K562 (cell line): ENCODE measurements around the gene SRRD. TPM values are rescaled to one million over a fixed set of nuclear protein-coding genes. Genes with fewer than 3 reads are reported as not detected.

Source experiments
- ARNT ChIP-seq, 2 experiments: fragments of 450-650 bp; IDR thresholded peaks; 2 replicates each; pipeline ENCODE4 v1.6.1; 2016; ENCODE audit warnings: mild to moderate bottlenecking in 1 of 2
- BCLAF1 ChIP-seq, 2 experiments: fragments of 450-650 bp in 1 of 2; IDR thresholded peaks; 2 replicates each; pipeline ENCODE4 v1.6.1; 2011 to 2017; ENCODE audit warnings: low read depth in 2 of 2, antibody characterized with exemption in 1 of 2, borderline replicate concordance in 1 of 2, low read length in 1 of 2, mild to moderate bottlenecking in 1 of 2, mixed read lengths in 1 of 2; ENCODE audit not compliant: control insufficient read depth in 1 of 2
- CBX8 ChIP-seq: fragments of 200-600 bp; sonication (generic); IDR thresholded peaks from 2 replicates; pipeline ENCODE4 v1.6.1; 2012; ENCODE audit warnings: borderline replicate concordance, mixed run types, low read depth, mild to moderate bottlenecking, moderate library complexity, mixed read lengths, low read length, control low read depth, inconsistent platforms; ENCODE audit not compliant: poor library complexity, severe bottlenecking; ENCODE audit errors: extremely low read depth
- CLOCK ChIP-seq: fragments of 250-450 bp; sonication (Bioruptor Pico); IDR thresholded peaks from 2 replicates; pipeline ENCODE4 v1.4.0; 2020; ENCODE audit warnings: mild to moderate bottlenecking, moderate library complexity, borderline replicate concordance
- CSDE1 ChIP-seq, 2 experiments: fragments of 450-650 bp; IDR thresholded peaks; 2 replicates each; pipeline ENCODE4 v1.6.1; 2016; ENCODE audit warnings: mild to moderate bottlenecking in 1 of 2
- NELFE ChIP-seq: IDR thresholded peaks from 2 replicates; pipeline ENCODE4 v1.6.1; 2011; ENCODE audit warnings: mild to moderate bottlenecking; ENCODE audit not compliant: insufficient read depth, insufficient read length
- NONO ChIP-seq, 2 experiments: fragments of 200-400 bp in 1 of 2; fragments of 450-650 bp in 1 of 2; formaldehyde crosslinking in 1 of 2; IDR thresholded peaks; 2 replicates each; pipeline ENCODE4 v1.6.1; 2017; ENCODE audit warnings: low read depth in 2 of 2, mild to moderate bottlenecking in 2 of 2, moderate library complexity in 2 of 2, low read length in 1 of 2
- PHF20 ChIP-seq: fragments of 450-650 bp; IDR thresholded peaks from 2 replicates; pipeline ENCODE4 v1.6.1; 2018; ENCODE audit not compliant: partially characterized antibody
- PRMT5 ChIP-seq: sonication (generic); formaldehyde crosslinking; IDR thresholded peaks from 2 replicates; pipeline ENCODE4 v1.5.0; 2020; ENCODE audit warnings: missing genetic modification reagents
- RCOR1 ChIP-seq, 2 experiments: IDR thresholded peaks; 2 replicates each; pipeline ENCODE4 v1.6.1; 2012; ENCODE audit warnings: low read depth in 2 of 2, low read length in 2 of 2, borderline replicate concordance in 1 of 2, improper control_type of control experiment in 1 of 2
- SIRT6 ChIP-seq: IDR thresholded peaks from one replicate; pipeline ENCODE4 v1.6.1; 2012; ENCODE audit warnings: low read depth, mild to moderate bottlenecking, control low read depth, inconsistent platforms, low read length, moderate library complexity
- SRSF1 ChIP-seq: fragments of 200-400 bp; formaldehyde crosslinking; IDR thresholded peaks from 2 replicates; pipeline ENCODE4 v1.6.1; 2017; ENCODE audit warnings: mild to moderate bottlenecking, low read depth, low read length, moderate library complexity
- UBTF ChIP-seq, 2 experiments: IDR thresholded peaks; 2 replicates each; pipeline ENCODE4 v1.6.1; 2012; ENCODE audit warnings: improper control_type of control experiment in 2 of 2, low read depth in 2 of 2, low read length in 2 of 2, borderline replicate concordance in 1 of 2
- ZBTB34 ChIP-seq: fragments of 250-450 bp; sonication (Bioruptor Pico); IDR thresholded peaks from 2 replicates; pipeline ENCODE4 v1.8.0; 2021; ENCODE audit warnings: mild to moderate bottlenecking, moderate library complexity
- ZNF217 ChIP-seq: sonication (generic); formaldehyde crosslinking; IDR thresholded peaks from 2 replicates; pipeline ENCODE4 v1.8.0; 2022; ENCODE audit warnings: mild to moderate bottlenecking, missing genetic modification reagents
- polyA plus RNA-seq, 8 experiments: library from polyadenylated mRNA; depleted of rRNA in 4 of 8; stranded (reverse) in 5 of 8; unstranded in 3 of 8; fragments of >200 nt; fragmentation: Nextera tagmentation in 2 of 8; fragmentation: Illumina TruSeq in 1 of 8; extraction: Ambion mirVana in 2 of 8; extraction: Trizol in 1 of 8; gene quantifications; 2 replicates each; pipeline versions ENCODE4 v1.2.1 to v1.2.3, GENCODE V29; 2011 to 2014; ENCODE audit warnings: inconsistent platforms in 1 of 8, missing spikeins in 1 of 8
- total RNA-seq, 7 experiments: library from RNA; depleted of rRNA in 6 of 7; stranded (reverse); fragments of >200 nt in 6 of 7; fragmentation: Illumina TruSeq in 2 of 7; extraction: Trizol in 2 of 7; gene quantifications; 2 replicates each; pipeline versions ENCODE4 v1.2.1 to v1.2.3, GENCODE V29; 2011 to 2021; ENCODE audit warnings: low replicate concordance in 1 of 7

SRRD gene
- total and polyA plus RNA-seq, 9 of the 15 experiments (the other 6 are each of a cell fraction or from before 2014, with no cell fraction given), result 4.9 to 59.4 (median 34.4) TPM

GRCh38 chr22:26483439-26484359, at the start of gene SRRD, which contains the start of gene HPS4 (continued):
- TF ChIP-seq BCLAF1 (IDR thresholded peaks at IDR 0.05; ENCODE audit: borderline replicate concordance in 1 of 2, control insufficient read depth in 1 of 2, low read depth in 2 of 2, low read length in 1 of 2) (no peak), UBTF (IDR thresholded peaks at IDR 0.05; ENCODE audit: borderline replicate concordance in 1 of 2, low read depth in 2 of 2, low read length in 2 of 2) (no peak), ARNT (IDR thresholded peaks at IDR 0.05) (peak; percentile 50 to 61; a peak in 2 of 4 replicates), ZNF217 (CRISPR knock-in tag) (no peak), RCOR1 (IDR thresholded peaks at IDR 0.05; ENCODE audit: borderline replicate concordance in 1 of 2, low read depth in 2 of 2, low read length in 2 of 2) (peak; percentile 34 to 90), SIRT6 (no peak), NELFE (no peak), CBX8 (no peak), CSDE1 (IDR thresholded peaks at IDR 0.05) (peak in 1 of 2 experiments; percentile 72; a peak in 1 of 4 replicates), ZBTB34 (CRISPR knock-in tag) (no peak), PHF20 (peak; percentile 63), NONO (IDR thresholded peaks at IDR 0.05; ENCODE audit: low read depth in 2 of 2, low read length in 1 of 2) (no peak), CLOCK (no peak), PRMT5 (CRISPR knock-in tag) (no peak), SRSF1 (no peak)
